ENCODE results near the gene LYPLA2. TPM values are rescaled to one million over a fixed set of nuclear protein-coding genes. Genes with fewer than 3 reads are reported as not detected.
A peak's percentile ranks its signal among the peaks of the same experiment; 100 is the strongest.

LYPLA2 gene
- polyA plus RNA-seq, 1 of the 3 experiments (the other 2 are of a cell fraction), result 109 TPM

GRCh38 chr1:23803674-23804073 is 12.7 kb downstream of the LYPLA2 start (continued):
- TF ChIP-seq, protein P1, sequence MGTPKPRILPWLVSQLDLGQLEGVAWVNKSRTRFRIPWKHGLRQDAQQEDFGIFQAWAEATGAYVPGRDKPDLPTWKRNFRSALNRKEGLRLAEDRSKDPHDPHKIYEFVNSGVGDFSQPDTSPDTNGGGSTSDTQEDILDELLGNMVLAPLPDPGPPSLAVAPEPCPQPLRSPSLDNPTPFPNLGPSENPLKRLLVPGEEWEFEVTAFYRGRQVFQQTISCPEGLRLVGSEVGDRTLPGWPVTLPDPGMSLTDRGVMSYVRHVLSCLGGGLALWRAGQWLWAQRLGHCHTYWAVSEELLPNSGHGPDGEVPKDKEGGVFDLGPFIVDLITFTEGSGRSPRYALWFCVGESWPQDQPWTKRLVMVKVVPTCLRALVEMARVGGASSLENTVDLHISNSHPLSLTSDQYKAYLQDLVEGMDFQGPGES (IDR thresholded peaks at IDR 0.05; ENCODE audit: low read depth, low read length), result no peak
- TF ChIP-seq FOXJ3 (CRISPR knock-in tag; IDR thresholded peaks at IDR 0.05) (no peak), FOSL2 (IDR thresholded peaks at IDR 0.05; ENCODE audit: borderline replicate concordance, low read depth) (no peak), RFX5 (IDR thresholded peaks at IDR 0.05; ENCODE audit: low read length) (no peak), EP300 (IDR thresholded peaks at IDR 0.05; ENCODE audit: borderline replicate concordance in 1 of 2, low read depth in 1 of 2, low read length in 1 of 2) (no peak), ELF1 (IDR thresholded peaks at IDR 0.05) (no peak), RXRA (IDR thresholded peaks at IDR 0.05; ENCODE audit: borderline replicate concordance, low read depth) (no peak), GABPA (IDR thresholded peaks at IDR 0.05; ENCODE audit: low read depth) (no peak), CHD2 (IDR thresholded peaks at IDR 0.05; ENCODE audit: low read length, partially characterized antibody) (no peak), TAF1 (IDR thresholded peaks at IDR 0.05; ENCODE audit: borderline replicate concordance, low read depth, low read length) (no peak)
- TF ChIP-seq, protein P2, sequence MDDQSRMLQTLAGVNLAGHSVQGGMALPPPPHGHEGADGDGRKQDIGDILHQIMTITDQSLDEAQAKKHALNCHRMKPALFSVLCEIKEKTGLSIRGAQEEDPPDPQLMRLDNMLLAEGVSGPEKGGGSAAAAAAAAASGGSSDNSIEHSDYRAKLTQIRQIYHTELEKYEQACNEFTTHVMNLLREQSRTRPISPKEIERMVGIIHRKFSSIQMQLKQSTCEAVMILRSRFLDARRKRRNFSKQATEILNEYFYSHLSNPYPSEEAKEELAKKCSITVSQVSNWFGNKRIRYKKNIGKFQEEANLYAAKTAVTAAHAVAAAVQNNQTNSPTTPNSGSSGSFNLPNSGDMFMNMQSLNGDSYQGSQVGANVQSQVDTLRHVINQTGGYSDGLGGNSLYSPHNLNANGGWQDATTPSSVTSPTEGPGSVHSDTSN (IDR thresholded peaks at IDR 0.05), result no peak

GRCh38 chr1:23804183-23804835 is 13.4 kb downstream of the LYPLA2 start:
- POLR2A ChIA-PET, result no interaction called here
- peak; percentile 48 for DNase-seq
- no peak overlapping the region for H3K27ac ChIP-seq (ENCODE audit: low read depth in 2 of 2, low read length in 1 of 2)
- no peaks in the 10 kb centered on the region for H4K20me1 ChIP-seq (ENCODE audit: insufficient read depth)
- no peak overlapping the region for H3K9ac ChIP-seq
- CTCF ChIA-PET, result interaction anchor here (1.0 to 4.3 kb wide), 2 partner anchors 25 to 112 kb away, joined by 3 to 26 read pairs; no protein-coding TSS in a partner anchor
- no peak for TF ChIP-seq NRF1 (IDR thresholded peaks at IDR 0.05; ENCODE audit: low read depth, low read length)
- no peak for TF ChIP-seq POLR2AphosphoS5 (IDR thresholded peaks at IDR 0.05; ENCODE audit: low read depth, low read length)
- no peak for TF ChIP-seq EZH2phosphoT487 (IDR thresholded peaks at IDR 0.05; ENCODE audit: borderline replicate concordance, low read depth)
- TF ChIP-seq SMC3 (IDR thresholded peaks at IDR 0.05; ENCODE audit: low read depth, low read length), result peak; percentile 13; the same call in 1 of the 2 replicates
- TF ChIP-seq CTCF (IDR thresholded peaks at IDR 0.05), result peak; percentile 43
- TF ChIP-seq TEAD4 (IDR thresholded peaks at IDR 0.05; ENCODE audit: borderline replicate concordance, insufficient read depth), result no peak
- TF ChIP-seq USF1 (IDR thresholded peaks at IDR 0.05; ENCODE audit: borderline replicate concordance, low read depth), result no peak
- no peak for TF ChIP-seq USF2 (IDR thresholded peaks at IDR 0.05; ENCODE audit: borderline replicate concordance, low read depth, low read length)
- peak; percentile 26 for TF ChIP-seq RAD21 (IDR thresholded peaks at IDR 0.05; ENCODE audit: low read length)
- peaks cover 9% of the 10 kb centered on the region for H3F3A ChIP-seq (replicated peaks; ENCODE audit: insufficient read depth)
- no peak overlapping the region for H3K4me2 ChIP-seq
- H3K9me3 ChIP-seq, result no peaks in the 10 kb centered on the region
- no peak overlapping the region for H3K4me3 ChIP-seq (ENCODE audit: low read depth in 2 of 2, low read length in 1 of 2)
- no peaks in the 10 kb centered on the region for H3K9me2 ChIP-seq
- H3K79me2 ChIP-seq (ENCODE audit: insufficient read depth), result no peaks in the 10 kb centered on the region
- no peaks in the 10 kb centered on the region for H3K27me3 ChIP-seq (ENCODE audit: insufficient read depth)
- no peak overlapping the region for H2AFZ ChIP-seq (ENCODE audit: low read depth)
- H3K36me3 ChIP-seq (replicated peaks in 1 of 2; ENCODE audit: control insufficient read depth in 1 of 2, insufficient read depth in 2 of 2, low read length in 1 of 2), result no peaks in the 10 kb centered on the region
- 61% methylated on average over 5 of the region's 7 CpGs for WGBS (ENCODE audit: low lambda C conversion rate)
- H3K4me1 ChIP-seq (ENCODE audit: control insufficient read depth in 1 of 2, insufficient read depth in 2 of 2, low read depth in 1 of 2, low read length in 1 of 2), result peaks cover 5 to 23% of the 10 kb centered on the region in 2 experiments; a peak in 1 of 4 replicates

Measured in SK-N-SH (cell line).